NCI-H187 treated with DMSO at 0.1 percent for 48 hours (cell line): ENCODE measurements around the gene TUBGCP4.

ENCODE experiments used
- DNase-seq: peaks from one replicate; lab custom pipeline; 2025; lab: John Stamatoyannopoulos, UW

Gene TUBGCP4

DNA sequence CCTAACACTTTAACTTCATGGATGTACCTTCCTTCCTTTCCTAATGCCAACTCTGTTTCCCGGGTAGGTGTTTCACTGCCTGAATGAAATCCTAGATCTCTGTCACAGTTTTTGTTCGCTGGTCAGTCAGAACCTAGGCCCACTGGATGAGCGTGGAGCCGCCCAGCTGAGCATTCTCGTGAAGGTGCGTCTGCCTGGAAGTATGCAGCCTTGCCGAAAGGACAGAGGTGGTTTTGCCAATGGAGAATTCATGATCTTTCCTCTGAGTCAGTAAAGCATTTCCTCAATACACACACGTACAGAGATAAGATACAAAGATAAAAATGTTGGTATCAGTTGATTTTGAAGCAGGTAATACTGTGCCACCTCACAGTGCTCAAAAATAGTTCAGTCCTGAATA, 32.7 kb downstream of the TUBGCP4 start:
- no peak for DNase-seq

DNA sequence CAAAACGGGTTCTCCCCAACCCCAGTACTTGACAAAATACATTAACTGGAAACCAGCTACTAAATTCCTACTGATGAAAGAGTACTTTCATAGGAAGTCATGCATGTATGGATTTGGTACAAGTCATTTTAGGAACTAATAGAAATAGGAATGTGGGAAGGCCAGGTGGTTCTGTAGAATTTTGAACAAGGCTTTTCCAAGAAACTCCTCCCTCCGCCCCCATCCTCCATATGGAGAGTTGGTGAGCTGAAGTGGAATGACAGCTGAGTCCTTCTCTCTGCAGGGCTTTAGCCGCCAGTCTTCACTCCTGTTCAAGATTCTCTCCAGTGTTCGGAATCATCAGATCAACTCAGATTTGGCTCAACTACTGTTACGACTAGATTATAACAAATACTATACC, 33.2 kb downstream of the TUBGCP4 start:
- DNase-seq = no peak

DNA sequence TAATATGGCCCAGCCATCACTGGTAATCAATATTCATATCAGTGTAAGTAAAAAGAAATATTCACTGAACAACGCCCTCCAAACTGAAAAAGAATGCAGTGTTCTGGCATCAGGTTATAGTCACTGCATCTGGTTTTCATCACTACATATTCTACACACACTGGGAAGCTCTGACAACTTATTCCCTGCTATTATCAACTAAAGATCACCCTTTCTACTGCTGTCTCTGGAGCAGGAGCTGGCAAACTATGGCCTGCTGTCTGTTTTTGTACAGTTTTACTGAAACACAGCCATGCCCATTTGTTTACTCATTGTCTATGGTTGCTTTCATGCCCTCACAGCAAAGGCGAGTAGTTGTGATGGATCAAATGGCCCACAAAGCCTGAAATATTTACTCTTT, 35.3 kb downstream of the TUBGCP4 start:
- no peak for DNase-seq

DNA sequence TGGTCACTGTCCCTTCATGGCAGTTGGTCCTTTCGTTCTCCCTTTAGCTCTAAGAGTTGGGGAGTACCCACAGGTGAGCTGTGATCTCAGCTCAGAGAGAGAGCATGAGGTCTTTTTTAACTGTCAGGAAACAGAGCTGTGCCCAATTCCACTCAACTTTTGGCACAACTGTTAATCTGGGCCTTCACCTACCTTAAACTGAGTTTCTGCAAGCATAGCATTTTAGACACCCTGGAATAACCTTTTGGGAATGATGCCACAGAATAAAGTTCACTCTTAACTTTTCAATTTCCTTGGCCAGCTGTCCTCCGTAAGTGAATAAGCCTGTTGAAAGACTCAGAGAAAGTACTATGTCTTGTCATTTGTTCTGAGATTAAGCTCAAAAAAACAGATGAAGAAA, 35.9 kb downstream of the TUBGCP4 start:
- DNase-seq = no peak

DNA sequence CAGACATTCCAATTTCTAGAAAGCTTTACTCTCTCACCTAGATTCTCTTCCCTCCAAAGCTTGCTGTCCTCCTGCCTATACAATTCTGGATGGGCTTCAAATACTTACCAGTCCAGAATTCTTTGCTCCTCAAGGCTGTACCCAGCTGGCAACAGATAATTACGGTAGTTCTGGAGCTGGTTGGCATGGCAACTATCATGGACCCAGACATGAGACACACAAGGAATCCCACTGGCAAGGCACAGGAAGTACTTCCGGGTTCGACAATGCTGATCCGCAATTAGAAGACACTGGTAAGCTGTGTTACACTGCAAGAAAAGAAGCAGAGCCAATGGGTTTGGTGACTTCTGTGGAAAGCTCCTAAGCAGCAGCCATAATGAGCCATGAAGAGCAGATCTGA, 37.9 kb downstream of the TUBGCP4 start:
- no peak for DNase-seq

DNA sequence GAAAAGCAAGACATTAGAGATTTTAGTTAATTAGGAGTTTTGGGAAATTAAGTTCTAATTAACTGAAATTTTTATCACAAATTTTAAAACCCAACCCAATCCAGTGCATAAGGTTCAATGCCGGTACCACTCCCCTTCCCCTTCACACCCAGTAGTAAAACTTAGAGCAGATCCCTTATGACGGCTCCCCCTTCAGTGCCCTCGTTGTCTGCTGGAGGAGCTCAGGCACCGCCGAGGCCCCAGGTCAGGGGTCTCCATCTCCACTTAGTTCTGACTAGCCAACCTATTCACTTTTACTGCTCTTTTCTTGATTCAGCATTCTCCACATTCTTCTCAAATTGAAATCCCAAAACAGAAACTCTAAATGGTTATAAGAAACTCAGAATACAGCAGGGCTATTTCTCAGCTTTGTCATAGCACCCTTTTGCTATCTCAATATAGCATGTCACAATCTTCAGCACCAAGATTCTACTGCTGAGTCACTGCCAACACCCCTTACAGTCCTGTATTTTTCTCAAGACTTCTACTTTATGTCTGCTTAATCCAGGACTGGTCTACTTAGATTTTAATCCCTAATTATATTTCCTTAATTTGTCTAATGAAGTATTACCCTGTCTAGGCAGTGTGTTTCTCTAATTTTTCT, 39.8 kb downstream of the TUBGCP4 start:
- DNase-seq = no peak

DNA sequence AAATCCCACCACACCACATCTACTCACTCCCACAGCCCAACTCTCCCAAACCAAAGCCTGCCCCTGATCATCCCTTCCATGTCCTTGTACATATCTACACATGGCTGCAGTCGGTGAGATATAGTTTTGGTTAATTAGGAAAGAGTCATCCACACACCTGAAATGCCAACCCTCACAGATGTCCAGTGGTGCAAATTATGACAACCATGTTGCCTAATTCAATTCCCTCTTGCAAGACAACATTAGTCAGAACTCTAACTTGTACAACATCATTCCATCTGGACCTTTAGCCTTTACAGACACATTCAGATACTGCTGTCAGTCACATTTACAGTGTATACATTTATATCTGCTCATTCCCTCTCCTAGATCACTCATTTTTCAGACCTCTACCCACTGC, 41.2 kb downstream of the TUBGCP4 start:
- DNase-seq = no peak

DNA sequence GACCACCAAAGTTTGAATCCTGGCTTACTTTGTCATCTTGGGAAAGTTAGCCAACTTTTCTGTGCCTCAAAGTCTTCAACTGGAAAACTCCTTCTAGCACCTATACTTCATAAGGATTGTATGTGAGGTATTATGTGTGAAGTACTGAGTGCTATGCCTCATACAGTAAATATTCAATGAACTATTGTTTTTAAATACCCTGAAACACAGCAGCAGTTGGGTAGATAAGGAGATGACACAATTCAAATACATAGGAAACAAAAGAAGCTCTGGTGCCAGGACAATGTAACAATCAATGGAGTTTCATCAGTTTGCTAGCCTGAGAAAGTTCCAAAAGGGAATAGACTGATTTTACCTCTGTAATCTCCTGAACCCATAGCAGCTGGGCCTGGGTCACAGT, 43.3 kb downstream of the TUBGCP4 start:
- DNase-seq = no peak

DNA sequence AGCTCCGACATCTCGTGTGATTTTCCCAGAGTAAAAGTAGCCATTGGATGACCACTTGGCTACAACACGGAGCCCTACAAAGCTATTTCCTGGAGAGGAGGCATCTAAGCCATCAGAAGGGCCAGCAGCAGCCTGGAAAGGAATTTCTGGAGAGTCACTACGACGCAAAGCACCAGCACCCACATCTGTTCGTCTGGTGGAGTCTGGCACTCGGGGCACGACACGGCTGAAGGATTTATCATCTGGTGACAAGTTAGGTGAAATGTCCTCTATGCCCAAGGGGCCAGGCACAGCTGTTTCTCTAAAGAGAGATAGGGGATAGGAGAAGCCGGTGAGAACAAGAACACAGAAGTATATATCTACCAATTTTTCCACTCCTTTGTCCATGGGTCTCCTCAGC, 49.5 kb downstream of the TUBGCP4 start:
- DNase-seq = no peak

DNA sequence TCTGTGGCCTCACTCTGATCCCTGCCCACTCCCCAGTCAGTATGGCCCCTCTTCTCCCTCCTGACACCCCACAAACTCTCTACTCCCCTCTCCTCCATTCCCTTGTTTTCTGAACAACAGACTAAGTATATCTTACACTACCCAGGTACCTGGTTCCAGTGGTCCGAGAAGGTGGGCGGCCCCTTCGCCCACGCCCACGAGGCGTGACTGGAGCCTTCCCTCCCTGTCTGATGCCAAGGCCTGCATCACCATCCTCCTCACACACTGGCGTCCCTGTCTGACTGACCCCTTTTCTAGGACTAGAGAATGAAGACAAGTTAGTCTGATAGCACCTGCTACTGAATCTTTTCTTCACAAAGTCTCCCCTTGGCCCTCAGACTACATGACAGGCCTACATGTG, 50.0 kb downstream of the TUBGCP4 start:
- DNase-seq = no peak

DNA sequence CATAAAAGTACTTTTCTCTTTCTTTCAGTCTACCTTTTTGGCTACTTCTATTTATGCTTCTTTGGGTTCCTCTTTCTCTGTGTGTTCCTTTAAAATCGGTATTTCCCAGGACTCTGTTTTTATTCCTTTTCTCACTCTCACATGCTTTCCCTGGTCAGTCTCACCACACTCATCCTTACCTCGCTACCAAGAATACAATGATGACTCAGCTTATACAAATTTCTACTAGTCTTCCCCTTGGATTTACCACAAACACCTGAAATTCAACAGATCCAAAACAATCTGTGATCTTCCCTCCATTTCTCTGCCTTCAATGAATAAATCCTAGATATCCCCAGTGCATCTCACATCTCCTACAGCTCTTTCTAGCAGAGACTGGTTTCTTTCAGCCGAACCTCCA, 52.9 kb downstream of the TUBGCP4 start:
- no peak for DNase-seq

DNA sequence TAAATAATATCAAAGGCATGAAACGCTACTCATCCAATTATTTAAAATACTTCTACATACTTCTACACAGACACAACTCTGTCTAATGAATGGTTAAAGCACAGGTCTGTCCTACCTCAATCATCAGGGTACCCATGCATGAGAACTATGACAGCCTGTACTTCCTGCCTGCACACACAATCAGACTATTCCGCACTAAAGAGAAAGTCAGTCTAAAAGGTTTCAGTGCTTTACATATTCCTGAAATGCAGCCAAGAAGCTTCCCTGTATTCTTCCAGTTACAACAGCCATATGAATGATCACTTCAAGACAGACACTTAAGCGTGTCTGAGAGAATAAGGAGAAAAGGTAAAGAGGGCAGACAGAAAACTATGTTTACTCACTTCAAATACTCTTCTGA, 58.8 kb downstream of the TUBGCP4 start:
- peak; percentile 1 for DNase-seq

DNA sequence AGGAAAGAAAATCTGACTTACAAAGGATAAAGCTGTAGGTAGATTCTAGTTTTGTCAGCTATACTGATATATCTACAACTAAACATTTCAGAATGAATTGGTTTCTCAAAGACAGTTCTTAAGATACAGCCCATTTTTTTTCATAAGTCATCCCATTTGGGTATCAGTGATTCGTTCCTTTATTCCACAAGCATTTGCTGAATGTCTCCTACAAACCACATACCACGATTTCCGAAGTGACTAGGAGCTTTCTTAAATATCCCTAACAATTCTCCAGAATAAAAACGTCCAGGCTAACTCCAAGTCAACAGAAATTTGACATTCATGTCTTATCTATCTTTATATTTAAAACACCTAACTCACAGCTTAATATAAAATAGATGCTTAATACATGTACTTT, 62.3 kb downstream of the TUBGCP4 start:
- no peak for DNase-seq

DNA sequence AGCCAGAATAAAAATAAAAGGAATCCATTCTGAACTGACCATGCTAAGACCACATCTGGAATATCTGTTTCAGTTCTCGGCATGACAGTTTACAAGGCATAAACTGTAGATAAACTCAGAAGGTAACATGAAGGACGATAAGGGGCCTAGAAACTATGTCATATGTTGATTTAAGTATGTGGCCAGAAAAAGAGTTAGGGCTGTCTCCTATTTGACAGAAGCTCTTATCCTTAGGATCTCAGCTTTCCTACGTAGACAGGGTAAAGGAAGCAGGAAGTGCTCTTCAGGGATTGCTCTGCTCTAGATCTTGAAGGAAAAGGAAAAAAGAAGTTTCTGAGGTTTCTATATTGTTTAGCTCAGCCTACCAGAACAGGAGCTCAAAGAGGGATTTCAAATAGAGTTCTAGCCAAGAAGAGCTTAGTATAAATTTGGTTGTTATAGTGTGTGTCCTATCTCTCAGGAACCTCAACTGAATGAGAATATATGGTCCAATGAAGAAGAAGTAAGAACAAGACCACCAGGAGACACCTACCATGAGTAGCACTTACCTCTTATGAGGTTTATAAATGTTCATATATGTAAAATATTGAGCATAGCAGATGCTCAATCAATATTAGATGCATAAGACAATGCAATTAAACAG, 62.9 kb downstream of the TUBGCP4 start:
- DNase-seq = no peak

DNA sequence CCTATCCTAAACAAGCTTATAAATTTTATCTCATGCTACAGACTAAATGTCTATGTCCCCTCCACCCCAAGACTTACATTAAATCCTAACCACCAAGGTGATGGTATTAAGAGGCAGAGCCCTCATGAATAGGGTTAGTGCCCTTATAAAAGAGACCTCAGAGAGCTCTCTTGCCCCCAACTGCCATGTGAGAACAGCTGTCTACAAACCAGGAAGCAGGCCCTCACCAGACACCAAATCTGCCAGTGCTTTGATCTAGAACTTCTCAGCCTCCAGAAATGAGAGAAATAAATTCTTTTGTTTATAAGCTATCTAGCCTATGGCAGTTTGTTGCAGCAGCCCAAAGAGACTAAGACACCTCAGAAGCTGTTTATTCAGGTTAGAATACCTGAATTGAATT, 63.5 kb downstream of the TUBGCP4 start:
- DNase-seq = no peak

DNA sequence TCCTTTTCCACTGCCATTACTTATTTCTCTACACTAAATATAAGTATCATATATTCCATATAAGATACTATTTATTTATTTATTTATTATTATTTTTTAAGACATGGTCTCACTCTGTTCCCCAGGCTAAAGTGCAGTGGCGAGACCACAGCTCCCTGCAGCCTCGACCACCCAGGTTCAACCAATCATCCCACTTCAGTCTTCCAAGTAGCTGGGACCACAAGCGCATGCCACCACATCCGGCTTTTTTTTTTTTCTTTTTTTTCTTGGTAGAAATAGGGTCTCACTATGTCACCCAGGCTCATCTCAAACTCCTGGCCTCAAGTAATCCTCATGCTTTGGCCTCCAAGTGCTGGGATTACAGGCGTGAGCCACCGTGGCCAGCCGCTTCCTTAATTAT, 65.5 kb downstream of the TUBGCP4 start:
- no peak for DNase-seq

DNA sequence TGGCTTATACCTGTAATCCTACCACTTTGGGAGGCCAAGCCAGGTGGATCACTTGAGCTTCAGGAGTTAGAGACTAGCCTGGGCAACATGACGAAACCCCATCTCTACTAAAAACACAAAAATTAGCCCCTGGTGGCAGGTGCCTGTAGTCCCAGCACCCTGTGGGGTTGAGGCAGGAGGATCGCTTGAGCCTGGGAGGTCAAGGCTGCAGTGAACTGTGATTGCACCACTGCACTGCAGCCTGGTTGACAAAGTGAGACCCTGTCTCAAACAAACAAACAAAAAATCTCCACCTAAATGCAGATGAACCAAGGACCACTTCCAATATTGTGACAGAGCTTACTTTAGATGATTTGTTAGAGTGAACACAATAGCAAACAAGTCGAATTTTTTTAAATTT, 68.4 kb downstream of the TUBGCP4 start:
- DNase-seq = no peak

DNA sequence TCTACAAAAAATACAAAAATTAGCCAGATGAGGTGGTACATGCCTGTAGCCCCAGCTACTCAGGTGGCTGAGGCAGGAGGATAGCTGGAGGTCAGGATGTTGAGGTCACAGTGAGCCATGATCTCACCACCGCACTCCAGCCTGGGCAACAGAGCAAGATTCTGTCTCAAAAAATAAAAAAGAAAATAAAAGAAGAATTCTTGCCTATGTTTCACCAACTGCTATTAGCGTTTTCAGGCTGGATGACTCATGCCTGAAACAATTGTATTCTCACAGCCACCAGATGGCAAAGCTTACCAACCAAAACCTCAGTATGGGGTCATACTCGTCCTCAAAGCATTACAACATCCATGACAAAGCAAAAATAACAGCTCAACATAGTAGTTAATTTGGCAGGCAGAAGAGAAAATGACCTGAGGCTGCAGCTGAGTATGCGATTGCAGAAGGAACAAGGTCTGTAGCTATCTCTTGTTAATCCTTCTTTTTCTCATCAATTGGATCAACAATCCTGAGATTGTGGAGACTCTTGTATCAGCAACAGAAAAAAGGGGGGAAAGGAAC, 69.9 kb downstream of the TUBGCP4 start:
- DNase-seq = no peak

DNA sequence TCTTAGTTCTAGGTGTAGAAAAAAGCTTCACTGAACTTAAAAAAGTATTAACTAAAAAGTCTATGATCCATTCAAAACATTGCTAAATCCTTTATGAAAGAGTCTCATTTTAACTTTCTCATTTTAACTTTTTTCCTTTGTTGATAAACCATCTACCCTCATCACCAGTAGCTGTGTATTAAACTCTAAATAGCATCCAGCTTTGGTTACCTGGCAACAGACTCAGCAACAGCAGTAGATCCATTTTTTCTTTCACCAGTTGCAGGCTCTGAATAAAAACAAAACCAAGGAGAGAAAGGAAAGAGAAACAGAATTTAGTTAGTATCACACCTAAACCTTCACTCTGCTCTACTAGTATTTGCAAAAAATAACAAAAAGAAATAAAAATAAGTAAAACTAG, 70.4 kb downstream of the TUBGCP4 start:
- no peak for DNase-seq

DNA sequence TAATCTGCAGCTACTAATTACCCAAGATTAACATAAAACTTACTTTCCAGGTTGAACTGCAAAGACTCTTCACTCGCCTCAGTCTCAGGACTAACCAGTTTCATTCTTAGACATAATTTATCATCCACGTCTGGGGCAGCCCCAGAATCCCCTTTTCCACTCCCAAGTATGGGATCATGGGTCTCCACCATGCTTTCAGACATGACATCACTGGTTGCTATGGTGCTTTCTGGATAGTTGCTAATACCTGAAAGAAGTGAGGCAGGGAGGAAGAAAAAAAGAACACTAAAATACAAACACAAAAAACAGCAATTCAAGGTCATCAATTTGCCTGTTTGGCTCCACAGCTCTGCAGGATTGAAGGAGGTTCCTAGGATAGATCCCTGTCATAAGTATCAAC, 75.4 kb downstream of the TUBGCP4 start:
- DNase-seq = no peak

DNA sequence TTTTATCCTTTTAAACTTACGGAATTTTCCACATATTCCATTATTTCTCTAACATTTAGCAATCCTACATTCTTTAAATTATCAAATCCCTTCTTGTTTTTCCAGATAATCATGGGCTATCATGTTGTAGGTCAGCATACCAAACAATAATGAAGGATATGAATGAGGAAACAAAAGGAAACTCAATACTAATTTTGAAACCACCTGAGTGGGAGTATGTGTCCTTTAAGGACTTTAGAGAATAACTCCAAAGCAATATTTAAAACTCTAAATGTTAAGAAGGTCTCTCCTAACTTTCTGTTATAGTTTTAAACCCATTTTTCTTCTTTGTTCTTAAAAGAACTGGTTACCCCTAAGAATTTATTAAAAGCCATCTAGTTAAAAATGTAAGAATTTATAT, 79.1 kb downstream of the TUBGCP4 start:
- DNase-seq = no peak
